GM18526 (cell line): Measurements from ENCODE around the gene ASNSD1.

ENCODE experiments used
- POLR2A ChIP-seq: IDR thresholded peaks from 3 replicates; pipeline ENCODE4 v1.6.1; 2011; ENCODE audit not compliant: insufficient read length; ENCODE audit errors: extremely low read depth

The ASNSD1 gene

DNA sequence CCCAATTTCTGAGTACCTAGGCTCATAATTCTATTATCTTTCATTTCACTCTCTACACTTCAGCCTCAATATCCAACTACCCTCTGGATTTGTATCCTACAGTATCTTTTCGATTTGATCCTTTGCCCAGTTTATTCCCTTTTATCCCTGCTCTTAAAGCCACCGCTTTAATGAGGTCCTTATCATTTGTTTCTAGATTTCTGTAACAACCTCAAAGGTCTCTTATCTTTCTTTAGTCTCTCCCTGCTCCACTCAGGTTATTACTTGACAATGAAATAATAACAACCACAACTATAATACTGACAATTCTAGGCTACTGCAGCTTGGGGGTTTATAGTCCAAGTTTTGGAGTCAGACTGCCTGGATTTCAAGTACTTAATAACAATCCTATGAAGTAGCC is 25.9 kb upstream of the ASNSD1 start:
- TF ChIP-seq POLR2A: no peak

DNA sequence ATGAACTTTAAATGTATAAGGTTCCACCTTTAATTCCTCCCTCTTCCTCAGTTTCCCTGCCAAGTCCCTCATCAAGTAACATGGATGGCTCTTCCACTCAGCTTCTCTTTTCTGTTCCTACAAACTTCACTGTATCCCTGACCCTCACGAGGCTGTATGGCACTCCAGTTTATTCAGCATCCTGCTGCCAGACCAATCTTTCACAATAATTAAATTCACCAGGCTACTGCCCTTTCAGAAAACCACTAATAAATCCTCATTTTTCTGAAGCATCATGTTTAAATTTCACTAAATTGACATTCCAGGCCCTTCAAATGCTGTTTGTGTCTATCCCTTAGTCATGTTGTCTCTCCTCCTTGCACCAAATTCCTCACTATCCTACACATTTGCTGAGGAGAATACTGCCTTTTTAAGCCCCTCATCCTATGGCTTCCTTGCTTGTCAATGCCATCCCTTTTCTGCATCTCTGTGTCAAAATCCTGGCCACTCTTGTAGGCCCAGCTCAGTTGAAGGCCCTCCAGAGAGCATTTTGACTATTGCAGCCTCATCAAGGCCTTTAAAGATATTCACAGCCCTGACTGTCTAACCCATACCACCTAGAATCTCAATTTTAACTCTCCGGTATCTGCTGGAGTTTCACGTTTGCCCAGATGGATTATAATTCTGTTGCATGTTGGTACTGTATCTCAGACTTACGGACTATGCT is 22.8 kb upstream of the ASNSD1 start:
- TF ChIP-seq POLR2A: no peak

- no peak for TF ChIP-seq POLR2A
Observed at GRCh38 chr2:189639007-189639609, 22.2 kb upstream of the ASNSD1 start.

- no peak for TF ChIP-seq POLR2A
Observed at GRCh38 chr2:189641002-189641401, 20.3 kb upstream of the ASNSD1 start.

DNA sequence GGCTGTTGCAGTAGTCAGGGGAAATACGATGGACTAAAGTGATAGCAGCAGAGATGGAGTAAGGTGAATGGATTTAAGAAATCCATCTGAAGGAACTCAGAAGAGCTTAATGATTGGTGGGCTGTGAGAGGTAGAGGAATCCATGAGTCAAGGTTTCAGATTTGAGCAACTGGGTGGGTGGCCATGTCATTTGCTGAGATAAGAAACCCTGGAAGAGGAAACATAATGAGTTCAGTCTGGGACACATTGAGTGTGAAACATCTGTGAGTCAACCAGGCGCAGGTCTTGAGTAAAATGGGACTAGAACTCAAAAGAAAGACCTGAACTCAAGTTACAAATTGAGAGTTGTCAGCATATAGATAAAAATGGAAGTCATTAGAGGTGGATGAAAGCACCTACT is 19.7 kb upstream of the ASNSD1 start:
- TF ChIP-seq POLR2A: no peak

DNA sequence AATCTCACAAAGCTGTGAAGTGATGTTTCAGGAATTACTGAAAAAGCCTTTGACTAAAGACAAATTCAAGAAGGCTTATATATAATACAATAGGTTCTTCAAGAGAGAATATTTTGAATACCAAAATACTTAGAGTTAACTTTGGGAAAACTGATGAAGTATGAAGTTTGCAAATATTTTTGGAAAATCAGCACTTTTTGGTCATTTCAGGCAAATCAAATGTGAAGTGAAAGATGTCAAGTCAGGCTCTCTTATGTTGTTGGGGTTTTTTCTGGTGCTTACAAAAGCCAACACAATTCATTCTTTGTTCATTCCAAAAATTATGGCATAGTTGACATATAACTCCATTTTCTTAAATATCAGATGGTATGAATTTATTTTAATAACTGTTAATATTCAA is 14.7 kb upstream of the ASNSD1 start:
- TF ChIP-seq POLR2A: no peak

DNA sequence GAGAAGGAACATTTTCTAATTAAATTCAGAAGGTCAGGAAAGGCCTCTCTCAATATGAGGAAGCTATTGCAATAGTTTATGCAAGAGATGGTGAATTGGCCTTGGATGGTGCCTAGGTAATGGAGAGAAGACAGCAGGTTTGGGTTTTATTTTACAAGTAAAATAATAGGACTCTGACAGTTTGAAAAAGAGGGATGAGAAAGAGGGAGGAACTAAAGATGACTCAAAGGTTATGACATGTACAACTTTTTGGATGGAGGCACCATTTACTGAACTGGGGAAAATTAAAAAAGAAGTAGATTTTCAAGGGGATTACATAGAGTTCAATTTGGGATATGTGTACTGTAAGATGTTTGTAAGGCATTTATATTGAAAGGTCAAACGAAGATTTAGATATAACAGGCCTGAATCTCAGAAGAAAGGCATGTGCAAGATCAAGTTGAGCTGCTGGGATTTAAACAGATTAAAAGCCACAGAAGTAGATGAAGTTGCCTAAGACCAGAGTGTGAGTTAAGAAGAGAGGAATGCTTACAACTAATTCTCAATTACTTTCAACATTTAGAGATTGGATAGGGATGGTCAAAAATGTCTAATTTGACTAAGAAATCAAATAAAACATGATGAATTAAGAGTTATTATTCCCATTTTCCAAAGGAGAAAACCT is 12.3 kb upstream of the ASNSD1 start:
- no peak for TF ChIP-seq POLR2A

GRCh38 chr2:189651284-189651683 is 10.0 kb upstream of the ASNSD1 start:
- TF ChIP-seq POLR2A: no peak

DNA sequence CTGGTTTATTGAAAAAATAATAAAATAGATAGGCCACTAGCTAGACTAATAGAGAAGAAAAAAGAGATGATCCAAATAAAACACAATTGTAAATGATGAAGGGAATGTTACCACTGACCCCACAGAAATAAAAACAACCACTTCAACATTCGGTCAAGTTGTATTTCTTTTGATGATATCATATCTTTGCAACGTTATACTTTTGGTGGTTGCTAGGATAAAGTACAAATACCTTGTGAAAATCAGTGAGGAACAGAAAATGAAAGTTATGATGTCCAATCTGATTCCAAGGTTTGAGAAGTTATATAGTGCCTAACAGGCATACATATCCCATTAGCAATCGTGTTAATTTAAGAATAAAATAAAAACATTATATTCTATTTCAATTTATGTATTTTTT is 6.6 kb upstream of the ASNSD1 start:
- TF ChIP-seq POLR2A: no peak

DNA sequence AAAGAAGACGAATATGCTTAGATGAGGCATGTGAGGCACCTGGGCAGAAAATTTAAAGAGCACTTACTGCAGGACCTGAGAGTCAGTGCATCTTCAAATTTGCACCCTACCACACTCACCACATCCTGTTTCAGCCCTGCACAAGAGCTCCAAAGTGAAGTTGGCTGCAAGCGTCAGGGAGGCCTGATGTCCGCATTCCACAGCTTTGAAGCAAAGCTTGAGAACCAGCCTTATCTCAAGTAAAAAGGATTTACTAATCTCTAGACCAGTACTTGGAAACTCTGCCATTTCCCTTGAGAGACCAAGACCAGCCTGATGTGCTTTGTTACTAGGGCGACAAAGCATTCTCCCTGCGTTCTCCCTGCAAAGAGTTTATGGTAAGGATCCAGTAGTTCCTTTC is 3.4 kb upstream of the ASNSD1 start:
- no peak for TF ChIP-seq POLR2A

DNA sequence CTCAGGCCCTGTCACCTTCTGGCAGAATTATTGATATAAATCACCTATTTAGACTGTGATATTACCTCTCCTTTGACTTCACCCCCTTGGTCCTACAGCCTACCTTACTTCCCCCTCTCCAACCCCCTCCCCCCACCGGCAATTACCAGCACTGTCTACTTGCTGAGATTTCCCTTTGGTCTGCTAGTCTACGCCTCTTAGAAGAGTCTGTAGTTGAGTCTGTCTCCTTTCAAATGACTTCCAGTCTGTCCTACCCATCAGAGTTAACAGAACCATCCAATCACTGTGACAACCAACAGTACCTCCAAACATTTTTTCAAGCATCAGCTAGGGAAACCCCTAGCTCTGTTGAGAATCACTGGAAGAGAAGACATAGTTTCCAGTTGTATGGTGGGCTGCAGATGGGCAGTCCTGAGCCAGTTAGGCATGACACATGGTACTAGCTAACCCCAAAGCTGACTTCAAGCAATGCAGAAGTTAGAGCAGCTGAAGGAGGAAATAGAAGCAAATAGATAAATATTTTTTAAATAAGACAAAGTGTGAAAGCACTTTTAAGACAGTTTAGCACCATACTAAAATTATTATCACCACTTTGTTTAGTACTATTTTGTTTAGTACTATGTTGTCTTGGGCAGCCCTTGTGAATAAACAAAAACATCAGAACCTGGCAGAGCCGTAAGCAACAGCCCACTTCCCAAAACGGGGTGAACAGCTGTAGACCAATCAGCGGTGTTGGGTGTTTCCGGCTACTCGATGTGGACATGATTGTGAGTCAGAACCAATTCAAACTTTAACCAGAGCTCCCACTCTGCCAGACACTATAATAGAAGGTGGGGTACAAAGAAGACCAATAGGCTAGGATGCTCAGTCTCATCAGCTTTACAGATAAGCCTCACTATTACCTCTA is 2.7 kb upstream of the ASNSD1 start:
- TF ChIP-seq POLR2A: no peak

- no peak for TF ChIP-seq POLR2A
Observed at GRCh38 chr2:189659734-189660133, 1.5 kb upstream of the ASNSD1 start.

GRCh38 chr2:189660803-189661147 is 484 bp upstream of the ASNSD1 start:
- no peak for TF ChIP-seq POLR2A

DNA sequence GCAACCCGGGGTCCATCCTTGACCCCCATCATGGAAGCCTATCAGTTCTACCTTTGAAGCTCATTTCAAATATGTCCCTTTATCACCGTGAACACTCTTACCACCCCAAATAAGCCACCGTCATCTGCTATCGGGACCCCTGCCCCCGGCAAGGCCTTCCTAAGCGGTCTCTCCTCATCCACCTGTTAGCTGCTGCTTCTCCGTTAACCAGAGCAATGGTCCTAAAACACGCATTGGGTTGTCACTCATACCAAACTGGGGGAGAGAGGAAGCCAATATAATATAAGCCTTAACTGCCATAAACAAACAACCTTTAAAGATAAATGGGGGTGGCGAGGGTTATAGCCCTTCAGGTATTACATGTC is 680 bp downstream of the ASNSD1 start:
- TF ChIP-seq POLR2A: no peak

GRCh38 chr2:189662669-189663226 is 1.5 kb downstream of the ASNSD1 start:
- TF ChIP-seq POLR2A: no peak
